Upper lobe of left lung (tissue), 6 donors: ENCODE results near the gene FOXA3. TPM values are rescaled to one million over a fixed set of nuclear protein-coding genes. Genes with fewer than 3 reads are reported as not detected.

Source experiments
- ATAC-seq, 2 donors: fragments of 200-7000 bp; cut with Tn5 transposase; one replicate each; pipeline ENCODE4 v1.9.1; 2022; ENCODE audit warnings: mild to moderate bottlenecking in 2 of 2, moderate library complexity in 2 of 2; ENCODE audit not compliant: low FRiP score in 2 of 2
- DNase-seq, 2 donors: peaks; one replicate each; pipeline ENCODE4 v3.0.0-alpha.2; 2019 to 2020
- H3K27ac ChIP-seq, 4 donors: fragments of 200-600 bp; sonication (generic); one replicate each; pipeline ENCODE4 v1.5.1; 2016 to 2019
- H3K27me3 ChIP-seq, 4 donors: fragments of 200-600 bp; sonication (generic); one replicate each; pipeline ENCODE4 v1.5.1; 2017 to 2019
- H3K36me3 ChIP-seq, 4 donors: fragments of 200-600 bp; sonication (generic); one replicate each; pipeline ENCODE4 v1.5.1; 2016 to 2019
- H3K4me1 ChIP-seq, 4 donors: fragments of 200-600 bp; sonication (generic); one replicate each; pipeline ENCODE4 v1.5.1; 2018 to 2019
- H3K4me3 ChIP-seq, 4 donors: fragments of 200-600 bp; sonication (generic); one replicate each; pipeline ENCODE4 v1.5.1; 2017 to 2019; ENCODE audit warnings: mild to moderate bottlenecking in 2 of 4, moderate library complexity in 1 of 4
- H3K9me3 ChIP-seq, 4 donors: fragments of 200-600 bp; sonication (generic); one replicate each; pipeline ENCODE4 v1.5.1; 2018 to 2019
- CTCF ChIP-seq, 6 experiments: fragments of 450-650 bp in 4 of 6; fragments of 200-600 bp in 2 of 6; sonication (generic) in 2 of 6; IDR thresholded peaks; one replicate each; pipeline ENCODE4 v1.5.1; 2016 to 2019; ENCODE audit warnings: antibody characterized with exemption in 6 of 6
- EP300 ChIP-seq, 4 donors: sonication (generic); formaldehyde crosslinking; IDR thresholded peaks; one replicate each; pipeline ENCODE4 v1.5.1; 2017; ENCODE audit warnings: antibody characterized with exemption in 4 of 4, control low read depth in 2 of 4
- POLR2A ChIP-seq, 4 donors: fragments of 450-650 bp; IDR thresholded peaks; one replicate each; pipeline ENCODE4 v1.5.1; 2016 to 2017; ENCODE audit warnings: antibody characterized with exemption in 4 of 4, mild to moderate bottlenecking in 2 of 4
- POLR2AphosphoS5 ChIP-seq, 2 donors: sonication (generic); formaldehyde crosslinking; IDR thresholded peaks; one replicate each; pipeline ENCODE4 v1.5.1; 2017; ENCODE audit warnings: antibody characterized with exemption in 2 of 2
- WGBS, 2 donors: methylation state at CpG; one replicate each; pipeline ENCODE4 v1.1.5; 2017 to 2018; 5-methylcytosine and 5-hydroxymethylcytosine counted together
- total RNA-seq, 6 donors: library from RNA; depleted of rRNA in 4 of 6; stranded (reverse); fragments of >200 nt in 4 of 6; gene quantifications; one replicate each; pipeline versions ENCODE4 v1.1.0 to v1.2.1, GENCODE V29; 2016 to 2021
- donor health status: DM: no; HTN: no; CAD: no; lungs with moderate emphysema.
- donor health status: DM: no; HTN: yes; CAD: no; lungs with severe emphysema.

FOXA3 gene
- total RNA-seq, 6 donors from 2014 or later, result 0.46 to 1.2 (median 0.46) TPM; not detected in 3

DNA sequence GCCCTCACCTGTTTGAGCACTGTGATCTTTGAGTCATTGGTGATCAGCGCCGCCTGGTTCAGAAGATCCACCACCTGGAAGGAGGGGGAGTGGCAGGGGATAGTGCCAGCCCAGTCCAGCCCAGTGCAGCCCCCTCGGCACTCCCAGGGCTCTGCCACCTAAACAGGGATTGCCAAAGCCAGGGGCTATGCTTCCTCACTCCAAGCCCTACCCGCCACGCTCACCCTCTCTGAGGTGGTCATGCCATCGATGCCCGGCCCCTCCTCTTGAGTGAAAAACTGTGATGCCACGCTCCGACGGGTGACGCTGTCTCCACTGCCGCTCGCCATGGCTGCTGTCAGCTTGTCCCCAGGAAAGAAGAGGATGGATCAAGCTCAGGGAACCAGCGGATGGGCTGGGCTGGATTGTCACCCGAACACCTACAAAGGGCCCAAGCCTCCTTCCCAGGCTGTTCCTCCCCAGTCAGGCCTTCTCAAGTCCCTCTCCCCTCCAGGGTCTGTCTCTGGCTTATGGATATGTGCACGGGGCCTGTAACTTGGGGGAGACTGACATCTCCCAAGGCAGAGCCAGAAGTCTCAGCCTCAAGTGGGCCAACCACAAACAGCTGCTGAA is 9.9 kb upstream of the FOXA3 start:
- Histone ChIP-seq H3K27ac (peak overlapping the region in 1 of 4 donors; percentile 72), H3K9me3 (no peaks in the 10 kb centered on the region), H3K4me3 (no peak overlapping the region), H3K4me1 (peaks cover 0 to 12% (median 0%) of the 10 kb centered on the region in 4 donors), H3K36me3 (peaks cover 12 to 81% (median 59%) of the 10 kb centered on the region in 4 donors), H3K27me3 (no peaks in the 10 kb centered on the region)
- DNase-seq, result no peak
- WGBS, 2 donors, result 96 to 97% methylated on average over 13 to 16 of the region's 16 CpGs
- ATAC-seq, result peak in 1 of 2 donors; percentile 4
- no peak for TF ChIP-seq POLR2AphosphoS5 (IDR thresholded peaks at IDR 0.05)

DNA sequence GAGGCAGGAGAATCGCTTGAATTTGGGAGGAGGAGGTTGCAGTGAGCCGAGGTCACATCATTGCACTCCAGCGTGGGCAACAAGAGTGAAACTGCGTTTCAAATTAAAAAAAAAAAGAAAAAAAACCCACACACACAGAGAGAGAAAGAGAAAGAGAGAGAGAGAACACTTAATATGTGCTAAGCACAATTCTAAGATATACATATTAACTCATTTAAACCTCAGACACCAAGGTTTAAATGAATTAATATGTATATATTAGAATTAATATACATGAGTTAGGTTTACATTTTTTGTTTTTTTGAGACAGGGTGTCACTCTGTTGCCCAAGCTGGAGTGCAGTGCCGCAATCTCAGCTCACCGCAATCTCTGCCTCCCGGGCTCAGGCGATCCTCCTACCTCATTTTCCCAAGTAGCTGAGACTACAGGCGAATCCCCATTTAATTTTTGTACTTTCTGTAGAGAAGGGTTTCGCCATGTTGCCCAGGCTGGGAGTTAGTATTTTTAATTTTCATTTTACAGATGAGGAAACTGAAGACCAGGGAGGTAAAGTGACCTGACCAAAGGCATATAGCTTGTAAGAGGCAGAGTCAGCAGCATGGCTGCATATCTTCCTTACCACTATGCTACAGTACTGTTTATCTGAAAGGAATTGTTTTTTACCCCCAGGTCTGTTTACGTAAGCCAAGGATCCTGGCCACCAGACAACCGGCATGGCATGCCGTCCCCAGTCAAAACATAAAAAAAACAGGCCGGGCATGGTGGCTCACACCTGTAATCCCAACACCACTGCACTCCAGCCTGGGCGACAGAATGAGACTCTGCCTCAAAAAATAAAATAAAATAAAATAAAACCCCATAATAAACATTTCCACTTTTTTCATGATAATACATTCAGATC is 3.5 kb upstream of the FOXA3 start:
- no peak for TF ChIP-seq POLR2A (IDR thresholded peaks at IDR 0.05)
- no peak for TF ChIP-seq EP300 (IDR thresholded peaks at IDR 0.05)
- TF ChIP-seq CTCF (IDR thresholded peaks at IDR 0.05), result no peak
- no peak for TF ChIP-seq POLR2AphosphoS5 (IDR thresholded peaks at IDR 0.05)
- Histone ChIP-seq H3K27me3 (peaks cover 0 to 11% (median 5%) of the 10 kb centered on the region in 4 donors), H3K27ac (no peak overlapping the region), H3K4me3 (no peak overlapping the region), H3K36me3 (peaks cover 0 to 27% (median 13%) of the 10 kb centered on the region in 4 donors), H3K4me1 (peaks cover 17 to 33% (median 27%) of the 10 kb centered on the region in 4 donors), H3K9me3 (no peaks in the 10 kb centered on the region)
- ATAC-seq (no peak), DNase-seq (no peak)
- WGBS, 2 donors, result 89 to 91% methylated on average over 15 of the region's 15 CpGs

DNA sequence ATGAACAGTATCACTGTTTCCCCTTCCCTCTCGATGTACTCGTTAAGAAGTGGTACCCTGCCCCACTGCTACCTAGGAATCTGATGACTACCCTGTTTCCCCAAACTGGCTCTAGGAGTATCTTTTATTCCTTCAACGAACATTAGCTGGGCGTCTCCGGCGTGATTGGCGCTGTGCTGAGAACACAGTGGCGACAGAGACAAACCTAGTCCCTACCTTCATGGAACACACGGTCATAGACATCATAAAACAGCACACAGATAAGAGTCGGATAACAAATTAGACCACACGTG is 1.9 kb upstream of the FOXA3 start:
- Histone ChIP-seq H3K36me3 (peaks cover 0 to 19% (median 8%) of the 10 kb centered on the region in 4 donors), H3K4me3 (peak overlapping the region; percentile 78 to 89 (median 82)), H3K4me1 (peaks cover 17 to 33% (median 27%) of the 10 kb centered on the region in 4 donors), H3K27me3 (peaks cover 0 to 11% (median 5%) of the 10 kb centered on the region in 4 donors), H3K9me3 (no peaks in the 10 kb centered on the region), H3K27ac (peak overlapping the region; percentile 89 to 94 (median 90))
- no peak for TF ChIP-seq EP300 (IDR thresholded peaks at IDR 0.05)
- TF ChIP-seq POLR2A (IDR thresholded peaks at IDR 0.05), result no peak
- TF ChIP-seq CTCF (IDR thresholded peaks at IDR 0.05), result no peak
- no peak for TF ChIP-seq POLR2AphosphoS5 (IDR thresholded peaks at IDR 0.05)
- ATAC-seq (no peak), DNase-seq (no peak)
- 0% methylated on average over 11 of the region's 11 CpGs for WGBS, 2 donors

GRCh38 chr19:45862564-45863334 is 1.4 kb upstream of the FOXA3 start, which contains the start of gene SYMPK:
Gene SYMPK (minus strand): TSS chr19:45863147. CDS start chr19:45854495, 8,652 bp downstream.
- TF ChIP-seq CTCF (IDR thresholded peaks at IDR 0.05) (no peak), POLR2A (IDR thresholded peaks at IDR 0.05) (peak in 2 of 4 donors; percentile 28 to 83), POLR2AphosphoS5 (IDR thresholded peaks at IDR 0.05) (peak; percentile 92 to 94)
- H3K9me3 ChIP-seq, result no peaks in the 10 kb centered on the region
- peak within 1 kb of the TSS; percentile 78 to 89 (median 82) for H3K4me3 ChIP-seq
- H3K27me3 ChIP-seq, result peaks cover 0 to 11% (median 5%) of the 10 kb centered on the region in 4 donors
- ATAC-seq (peak; percentile 98 to 100), DNase-seq (peak; percentile 99)
- peaks cover 17 to 33% (median 27%) of the 10 kb centered on the region in 4 donors for H3K4me1 ChIP-seq
- H3K27ac ChIP-seq, result peak within 1 kb of the TSS; percentile 89 to 94 (median 90)
- peaks cover 0 to 19% (median 8%) of the 10 kb centered on the region in 4 donors for H3K36me3 ChIP-seq
- WGBS, 2 donors, result 0% methylated on average over 62 to 65 of the region's 65 CpGs
